ENCODE results near the gene HFE. TPM values are rescaled to one million over a fixed set of nuclear protein-coding genes. Genes with fewer than 3 reads are reported as not detected.

The HFE gene
- total RNA-seq, 2 donors from 2014 or later = 1.7 to 2.1 TPM

Other genes starting within 250 kb of the HFE start
- under 1 TPM; 0.21 to 0.67 TPM for gene SLC17A3, start 213.2 kb upstream of the HFE start, total RNA-seq
- not detected for gene SLC17A2, start 156.7 kb upstream of the HFE start, total RNA-seq
- 10 to 100 TPM; 26.7 to 69.2 TPM for gene TRIM38, start 124.6 kb upstream of the HFE start, total RNA-seq